Esophagus muscularis mucosa (tissue), 4 donors: ENCODE measurements around the gene THSD4. TPM values are rescaled to one million over a fixed set of nuclear protein-coding genes. Genes with fewer than 3 reads are reported as not detected.
A peak's percentile ranks its signal among the peaks of the same experiment; 100 is the strongest.

Experiments
- DNase-seq: peaks from one replicate; pipeline ENCODE4 v3.0.0-alpha.2; 2017; ENCODE audit errors: extremely low spot score
- H3K27ac ChIP-seq, 4 donors: fragments of 200-600 bp; sonication (generic); replicated peaks in 1 of 4; 1 replicate in 3 of 4; 2 replicates in 1 of 4; pipeline ENCODE4 v1.5.1; 2016 to 2019; ENCODE audit warnings: mild to moderate bottlenecking in 1 of 4
- H3K27me3 ChIP-seq, 4 donors: fragments of 200-600 bp; sonication (generic); one replicate each; pipeline versions ENCODE4 v1.5.1 to v1.6.0; 2016 to 2019
- H3K36me3 ChIP-seq, 4 donors: fragments of 200-600 bp; sonication (generic); one replicate each; pipeline ENCODE4 v1.5.1; 2016 to 2019
- H3K4me1 ChIP-seq, 4 donors: fragments of 200-600 bp; sonication (generic); one replicate each; pipeline ENCODE4 v1.5.1; 2016 to 2019
- H3K4me3 ChIP-seq, 4 donors: fragments of 200-600 bp; sonication (generic); 1 replicate in 2 of 4; 2 replicates in 2 of 4; pipeline ENCODE4 v1.5.1; 2016 to 2019; ENCODE audit warnings: mild to moderate bottlenecking in 4 of 4, moderate library complexity in 1 of 4
- H3K9me3 ChIP-seq, 4 donors: fragments of 200-600 bp; sonication (generic); 1 replicate in 3 of 4; 2 replicates in 1 of 4; pipeline ENCODE4 v1.5.1; 2016 to 2019
- CTCF ChIP-seq, 3 experiments: fragments of 200-600 bp in 2 of 3; fragments of 450-650 bp in 1 of 3; sonication (generic) in 2 of 3; IDR thresholded peaks; one replicate each; pipeline ENCODE4 v1.5.1; 2017 to 2019; ENCODE audit warnings: antibody characterized with exemption in 3 of 3, mild to moderate bottlenecking in 2 of 3, moderate library complexity in 1 of 3
- EP300 ChIP-seq: sonication (generic); formaldehyde crosslinking; IDR thresholded peaks from one replicate; pipeline ENCODE4 v1.6.1; 2017; ENCODE audit warnings: antibody characterized with exemption
- POLR2A ChIP-seq: fragments of 450-650 bp; IDR thresholded peaks from one replicate; pipeline ENCODE4 v1.6.1; 2017; ENCODE audit warnings: antibody characterized with exemption, moderate library complexity, mild to moderate bottlenecking, low read depth
- POLR2AphosphoS5 ChIP-seq, 2 donors: sonication (generic); formaldehyde crosslinking; IDR thresholded peaks; one replicate each; pipeline ENCODE4 v1.6.1; 2017; ENCODE audit warnings: antibody characterized with exemption in 2 of 2
- WGBS: methylation state at CpG from one replicate; pipeline ENCODE4 v1.1.5; 2018; 5-methylcytosine and 5-hydroxymethylcytosine counted together
- intact Hi-C: fragments of 100-400 bp; cut with DNase I; formaldehyde crosslinking; loops from one replicate; pipeline ENCODE4 v1.15.1; 2023
- total RNA-seq, 4 donors: library from RNA; depleted of rRNA; stranded (reverse); fragments of >200 nt; gene quantifications; one replicate each; pipeline versions ENCODE4 v1.1.0 to v1.2.1, GENCODE V29; 2016

Gene THSD4
- total RNA-seq, 4 donors from 2014 or later: 3.2 to 6.6 (median 5.6) TPM

- Histone ChIP-seq H3K27ac (no peak overlapping the region), H3K4me3 (no peak overlapping the region), H3K9me3 (no peaks in the 10 kb centered on the region), H3K4me1 (peaks cover 0 to 6% (median 5%) of the 10 kb centered on the region in 4 donors), H3K27me3 (peaks cover 0 to 11% (median 0%) of the 10 kb centered on the region in 4 donors), H3K36me3 (no peaks in the 10 kb centered on the region)
- TF ChIP-seq EP300: no peak
- TF ChIP-seq POLR2AphosphoS5 (IDR thresholded peaks at IDR 0.05): no peak
- TF ChIP-seq CTCF (IDR thresholded peaks at IDR 0.05): no peak
- no peak for TF ChIP-seq POLR2A
- DNase-seq: no peak
- 87% methylated on average over 4 of the region's 8 CpGs for WGBS
- intact Hi-C loops: no loop called here
These were observed 666.6 kb downstream of the THSD4 start for GRCh38 chr15:71781965-71782265.

GRCh38 chr15:71782422-71783165, 667.3 kb downstream of the THSD4 start:
- Histone ChIP-seq H3K27me3 (peaks cover 0 to 11% (median 0%) of the 10 kb centered on the region in 4 donors), H3K36me3 (no peaks in the 10 kb centered on the region), H3K4me3 (no peak overlapping the region), H3K4me1 (peaks cover 0 to 6% (median 5%) of the 10 kb centered on the region in 4 donors), H3K27ac (no peak overlapping the region), H3K9me3 (no peaks in the 10 kb centered on the region)
- intact Hi-C loops: no loop called here
- no peak for DNase-seq
- TF ChIP-seq POLR2AphosphoS5 (IDR thresholded peaks at IDR 0.05) (no peak), EP300 (no peak), CTCF (IDR thresholded peaks at IDR 0.05) (no peak), POLR2A (no peak)
- WGBS: 68% methylated on average over 10 of the region's 10 CpGs

GRCh38 chr15:71784719-71785118, 669.4 kb downstream of the THSD4 start:
- H3K27me3 ChIP-seq: peaks cover 0 to 11% (median 0%) of the 10 kb centered on the region in 4 donors
- DNase-seq: no peak
- H3K4me3 ChIP-seq: no peak overlapping the region
- 70% methylated on average over 4 of the region's 6 CpGs for WGBS
- H3K4me1 ChIP-seq: peaks cover 0 to 6% (median 5%) of the 10 kb centered on the region in 4 donors
- no peak overlapping the region for H3K27ac ChIP-seq
- no peaks in the 10 kb centered on the region for H3K36me3 ChIP-seq
- no peaks in the 10 kb centered on the region for H3K9me3 ChIP-seq
- intact Hi-C loops: no loop called here
- TF ChIP-seq CTCF (IDR thresholded peaks at IDR 0.05) (peak in 1 of 3 experiments; percentile 22), POLR2A (no peak)

- DNase-seq: no peak
- no peak for TF ChIP-seq POLR2A
- TF ChIP-seq CTCF (IDR thresholded peaks at IDR 0.05): no peak
- no peak for TF ChIP-seq EP300
- no peak for TF ChIP-seq POLR2AphosphoS5 (IDR thresholded peaks at IDR 0.05)
- Histone ChIP-seq H3K4me1 (no peaks in the 10 kb centered on the region), H3K27ac (no peak overlapping the region), H3K27me3 (peaks cover 0 to 11% (median 0%) of the 10 kb centered on the region in 4 donors), H3K4me3 (no peak overlapping the region), H3K9me3 (no peaks in the 10 kb centered on the region), H3K36me3 (no peaks in the 10 kb centered on the region)
- intact Hi-C loops: no loop called here
- 90% methylated on average over 2 of the region's 2 CpGs for WGBS
These were observed 670.7 kb downstream of the THSD4 start for GRCh38 chr15:71785996-71786395.

- intact Hi-C loops: no loop called here
- Histone ChIP-seq H3K27me3 (peaks cover 0 to 11% (median 0%) of the 10 kb centered on the region in 4 donors), H3K9me3 (no peaks in the 10 kb centered on the region), H3K4me1 (no peaks in the 10 kb centered on the region), H3K36me3 (no peaks in the 10 kb centered on the region), H3K4me3 (no peak overlapping the region), H3K27ac (no peak overlapping the region)
- 87% methylated on average over 7 of the region's 7 CpGs for WGBS
- TF ChIP-seq EP300: no peak
- DNase-seq: no peak
These were observed 671.4 kb downstream of the THSD4 start for GRCh38 chr15:71786673-71787072.
